NOMO-1 treated with dmso at 0.1 percent for 144 hours (cell line): ENCODE results near the gene PTPMT1.

Experiments
- DNase-seq: peaks from one replicate; lab custom pipeline; 2025; ENCODE audit not compliant: unreplicated experiment; lab: John Stamatoyannopoulos, UW

Gene PTPMT1

GRCh38 chr11:47577460-47578041 is 12.2 kb downstream of the PTPMT1 start:
- no peak for DNase-seq

DNA sequence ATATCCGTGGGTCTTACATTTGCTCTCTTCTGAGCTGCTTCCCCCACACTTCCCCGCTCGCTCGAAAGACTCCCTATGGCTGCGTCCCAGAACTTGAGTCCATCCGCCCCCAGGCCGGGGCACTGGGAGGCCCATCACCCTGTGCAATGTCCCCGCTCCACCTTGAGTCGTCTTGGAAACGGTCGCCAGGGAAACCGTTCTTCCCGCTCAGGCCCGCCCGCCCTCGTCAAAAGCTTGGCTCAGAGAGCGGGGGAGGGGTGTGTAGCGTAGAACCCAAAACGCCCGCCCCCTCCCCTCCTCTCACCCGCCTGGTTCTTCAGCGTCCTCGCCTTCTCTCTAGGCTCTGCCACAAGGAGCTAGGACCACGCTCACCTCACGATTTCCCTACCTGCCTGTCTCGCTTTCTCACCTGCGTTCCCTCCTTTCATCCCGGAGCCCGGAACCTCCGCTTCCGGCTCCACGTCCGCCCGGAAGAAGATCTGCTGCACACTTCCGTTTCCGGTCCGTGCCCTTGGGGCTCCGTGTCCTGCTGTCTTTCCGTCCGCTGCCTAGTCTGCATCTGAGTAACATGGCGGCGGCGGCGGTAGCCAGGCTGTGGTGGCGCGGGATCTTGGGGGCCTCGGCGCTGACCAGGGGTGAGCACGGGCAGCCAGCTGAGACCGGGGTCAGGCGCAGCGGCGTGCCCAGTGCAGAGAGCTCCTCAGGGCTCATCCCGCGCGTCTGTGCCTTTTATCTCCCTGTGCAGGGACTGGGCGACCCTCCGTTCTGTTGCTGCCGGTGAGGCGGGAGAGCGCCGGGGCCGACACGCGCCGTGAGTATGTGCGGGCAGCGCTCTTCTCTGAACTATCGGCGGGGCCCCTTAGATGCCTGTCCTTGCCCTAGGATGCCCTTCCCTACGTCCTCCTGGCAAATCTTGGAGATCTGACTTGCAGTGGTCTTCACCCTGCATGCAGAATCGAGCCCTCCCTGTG is 13.4 kb downstream of the PTPMT1 start, which contains the start of the genes KBTBD4 and NDUFS3:
KBTBD4 (minus strand) TSS at position 447 of the 971 bp plus-strand sequence; CDS start at position 428, 19 bp downstream.
NDUFS3 (plus strand) TSS at position 551 of the 971 bp plus-strand sequence; CDS start at position 569, 18 bp downstream.
- peak; percentile 87 for DNase-seq

DNA sequence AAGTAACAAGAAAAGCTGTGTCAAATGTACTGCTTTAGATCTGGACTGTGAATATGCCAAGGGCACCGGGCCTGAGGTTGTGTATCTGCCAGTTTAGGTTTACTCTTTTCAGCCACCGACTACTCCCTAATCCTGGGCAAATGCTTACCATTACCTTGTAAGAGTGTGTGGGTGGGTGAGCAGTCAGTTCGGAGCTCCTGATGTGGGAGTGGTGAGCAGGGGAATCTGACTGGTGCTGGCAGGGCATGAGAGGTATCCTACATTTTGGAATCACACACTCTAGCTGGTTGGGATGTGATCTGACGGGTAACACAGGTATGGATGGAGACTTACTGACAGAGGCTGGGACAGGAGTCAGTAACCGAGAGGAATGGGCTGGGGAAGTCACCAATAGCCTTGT is 18.4 kb downstream of the PTPMT1 start:
- DNase-seq, result no peak

DNA sequence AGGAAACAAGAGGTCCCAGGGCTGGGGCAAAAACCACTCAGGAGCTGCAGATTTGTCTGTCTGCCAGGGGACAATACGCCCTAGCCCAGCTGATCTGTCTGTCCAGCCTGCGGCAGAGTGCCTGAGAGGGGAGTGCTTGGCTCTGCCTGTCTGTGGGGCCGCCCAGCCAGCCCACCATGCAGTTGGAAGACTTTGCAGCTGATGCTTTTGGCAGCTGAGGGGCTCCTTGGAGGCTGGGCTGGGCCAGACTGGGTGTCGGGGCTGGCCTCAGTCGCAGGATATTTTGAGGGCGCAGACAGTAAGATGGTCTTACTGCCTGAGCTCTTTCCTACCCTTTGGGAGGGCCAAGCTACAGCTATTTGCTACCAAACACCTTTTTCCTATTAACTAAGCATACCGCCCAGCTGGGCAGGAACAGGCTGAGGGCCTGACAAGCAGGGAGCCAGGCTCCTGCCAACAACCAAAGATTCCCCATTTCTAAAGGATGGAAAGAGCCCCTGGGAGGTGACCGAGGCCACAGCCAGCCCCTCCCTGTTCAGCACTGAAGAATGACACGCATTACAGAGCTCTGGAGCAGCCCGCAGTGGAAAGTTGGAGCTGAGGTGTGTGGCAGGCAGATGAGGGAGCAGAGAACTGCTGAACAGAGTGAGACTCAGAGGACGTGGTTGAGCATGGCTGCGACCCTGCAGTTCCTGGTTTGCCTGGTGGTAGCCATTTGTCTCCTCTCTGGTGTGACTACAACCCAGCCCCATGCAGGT is 20.9 kb downstream of the PTPMT1 start, which contains the start of gene FAM180B:
FAM180B (plus strand) TSS at position 581 of the 758 bp plus-strand sequence; CDS start at position 672, 91 bp downstream.
- no peak for DNase-seq

- no peak for DNase-seq
These were observed 21.8 kb downstream of the PTPMT1 start for GRCh38 chr11:47587039-47587716.

DNA sequence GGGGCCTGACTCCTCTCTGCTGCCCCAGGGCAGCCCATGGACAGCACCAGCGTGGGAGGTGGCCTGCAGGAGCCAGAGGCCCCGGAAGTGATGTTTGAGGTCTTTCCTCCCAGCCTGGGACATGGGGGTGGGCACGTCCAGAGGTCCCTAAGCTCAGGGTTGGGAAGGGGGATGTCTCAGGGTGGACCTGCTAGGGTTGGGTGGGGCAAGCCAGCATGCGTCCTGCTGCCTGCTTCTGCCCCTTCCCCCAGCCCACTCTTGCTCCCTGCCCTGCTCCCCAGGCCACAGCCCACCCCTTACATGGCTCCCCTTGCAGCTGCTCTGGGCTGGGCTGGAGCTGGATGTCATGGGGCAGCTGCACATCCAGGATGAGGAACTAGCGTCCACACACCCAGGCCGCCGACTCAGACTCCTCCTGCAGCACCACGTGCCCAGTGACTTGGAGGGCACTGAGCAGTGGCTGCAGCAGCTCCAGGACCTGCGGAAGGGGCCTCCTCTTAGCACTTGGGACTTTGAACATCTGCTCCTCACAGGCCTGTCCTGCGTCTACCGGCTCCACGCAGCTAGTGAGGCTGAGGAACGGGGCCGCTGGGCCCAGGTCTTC is 22.4 kb downstream of the PTPMT1 start:
- DNase-seq, result peak; percentile 87

DNA sequence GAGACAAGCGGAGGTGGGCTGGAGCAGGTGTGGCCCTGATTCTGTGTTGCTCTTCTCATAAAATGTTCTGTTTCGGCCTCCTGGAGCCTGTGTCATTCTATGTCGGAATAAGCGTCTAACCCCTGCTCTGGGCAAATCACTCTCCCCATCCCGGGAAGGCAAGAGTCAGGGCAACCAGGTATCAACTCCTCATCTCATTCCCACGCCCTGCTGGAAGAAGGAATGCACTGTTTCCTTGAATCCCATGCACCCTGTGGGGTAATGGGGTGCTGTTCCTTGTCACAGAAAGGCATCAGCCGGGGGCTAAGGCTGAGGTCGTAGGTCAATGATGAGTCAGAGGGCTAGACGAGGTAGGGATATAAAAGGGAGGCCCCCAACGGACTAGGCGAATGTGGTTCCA is 23.7 kb downstream of the PTPMT1 start:
- DNase-seq, result no peak

DNA sequence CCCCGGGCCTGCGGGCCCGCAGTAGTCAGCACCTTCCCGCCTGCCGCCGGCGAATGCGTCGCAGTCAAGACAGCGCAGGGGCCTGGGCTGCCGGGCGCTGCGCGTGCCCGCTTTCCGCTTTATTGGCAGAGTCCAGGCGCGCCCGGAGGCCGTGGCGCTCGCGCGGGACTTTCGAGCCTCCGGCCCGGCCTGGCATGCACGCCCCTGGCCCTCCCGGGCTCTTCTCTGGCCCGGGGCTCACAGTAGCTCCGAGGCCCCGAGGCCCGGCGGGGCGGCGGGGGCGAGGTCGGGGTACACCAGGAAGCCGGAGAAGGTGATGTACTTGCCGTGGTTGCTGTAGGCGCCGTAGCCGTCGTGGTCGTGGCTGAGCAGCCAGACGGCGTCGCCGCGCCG is 24.2 kb downstream of the PTPMT1 start:
- no peak for DNase-seq

GRCh38 chr11:47589977-47590861 is 24.8 kb downstream of the PTPMT1 start:
- no peak for DNase-seq

DNA sequence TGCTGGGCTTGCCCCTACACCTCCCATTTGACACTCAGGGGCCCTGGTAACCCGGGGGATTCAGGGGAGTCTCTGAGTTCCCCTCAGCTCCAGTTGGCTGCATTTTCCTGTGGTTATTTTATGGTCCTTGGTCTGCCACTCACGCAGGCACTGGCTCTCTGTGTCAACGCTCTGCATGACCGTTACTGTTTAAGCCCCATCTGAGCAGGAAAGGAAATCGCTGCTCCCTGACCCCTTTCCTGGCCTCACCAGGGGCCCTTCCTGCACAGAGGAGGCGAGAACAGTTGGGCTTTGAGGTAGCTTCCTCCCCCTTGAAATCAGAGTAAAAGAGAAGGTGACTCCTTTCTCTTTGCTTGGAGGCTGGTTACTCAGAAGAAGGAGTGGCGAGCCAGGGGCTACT is 26.4 kb downstream of the PTPMT1 start:
- DNase-seq, result peak; percentile 74

DNA sequence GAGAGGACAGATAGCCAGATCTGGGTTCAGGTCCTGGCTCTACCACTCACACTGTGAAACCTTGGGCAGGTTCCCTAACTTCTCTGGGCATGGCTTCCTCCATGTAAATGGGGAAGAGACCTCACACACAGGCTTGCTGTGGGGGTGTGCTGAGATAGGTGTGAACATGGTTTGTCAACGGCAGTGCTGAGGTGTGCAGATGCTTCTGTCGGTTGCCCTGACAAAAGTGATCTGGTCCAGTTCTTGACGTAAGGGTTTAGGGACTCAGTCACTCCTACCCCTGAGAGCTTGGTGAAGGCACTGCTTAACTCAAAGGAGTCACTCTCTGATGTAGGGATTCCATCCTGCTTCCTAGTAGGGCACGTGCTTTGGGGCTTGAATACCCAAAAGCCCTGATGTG is 26.9 kb downstream of the PTPMT1 start:
- DNase-seq, result no peak

- DNase-seq, result no peak
These were observed 27.6 kb downstream of the PTPMT1 start for GRCh38 chr11:47592970-47593369.

- DNase-seq, result no peak
These were observed 28.1 kb downstream of the PTPMT1 start for GRCh38 chr11:47593492-47593933.

- no peak for DNase-seq
These were observed 28.8 kb downstream of the PTPMT1 start, which contains the start of gene C1QTNF4 for GRCh38 chr11:47593934-47594855. Gene C1QTNF4, minus strand, starts transcription at chr11:47594411. Its CDS starts 3,601 bp downstream, at chr11:47590810.

DNA sequence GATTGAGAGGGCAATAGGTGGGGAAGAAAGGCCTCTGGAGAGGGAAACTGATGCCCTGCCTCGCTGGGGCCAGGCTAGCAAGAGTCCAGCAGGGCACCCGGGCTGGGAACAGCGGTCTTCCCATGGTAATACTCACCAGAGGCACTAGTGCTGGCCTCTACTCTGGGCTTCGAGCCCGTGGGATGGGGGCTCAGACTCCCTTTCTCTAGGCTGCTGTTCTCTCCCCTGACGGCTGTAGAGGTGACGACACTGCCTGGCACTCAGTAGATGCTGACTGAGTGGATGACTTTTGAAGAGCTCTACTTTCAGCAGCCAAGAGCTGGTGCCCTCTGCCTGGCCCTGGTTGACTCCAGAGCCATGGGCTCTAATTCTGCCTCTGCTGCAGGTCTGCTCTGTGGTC is 29.6 kb downstream of the PTPMT1 start:
- DNase-seq, result no peak

DNA sequence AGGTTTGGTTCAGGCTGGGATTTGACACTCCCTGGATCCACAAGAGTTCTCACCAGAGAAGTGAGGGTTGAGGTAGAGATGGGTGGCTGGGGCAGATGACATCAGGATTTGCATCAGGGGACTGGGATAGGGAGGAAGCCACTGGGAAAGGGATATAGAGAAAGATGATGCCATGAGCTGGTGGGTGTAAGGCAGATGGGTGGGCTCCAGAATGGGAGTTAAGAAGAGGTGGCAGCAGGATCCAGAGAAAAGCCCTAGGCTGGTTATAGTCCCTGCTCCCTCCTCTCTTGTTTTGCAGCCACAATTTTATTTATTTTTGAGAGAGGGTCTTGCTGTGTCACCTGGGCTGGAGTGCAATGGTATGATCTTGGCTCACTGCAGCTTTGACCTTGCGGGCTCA is 30.6 kb downstream of the PTPMT1 start:
- no peak for DNase-seq

GRCh38 chr11:47599902-47600301 is 34.5 kb downstream of the PTPMT1 start:
- no peak for DNase-seq

- no peak for DNase-seq
These were observed 37.9 kb downstream of the PTPMT1 start for GRCh38 chr11:47603295-47603694.
